HEK293 (cell line): ENCODE data around the gene THSD4.

ENCODE experiments used
- CTCF ChIA-PET: fragments of 350-600 bp; formaldehyde crosslinking; extraction: SDS; loops from one replicate; lab custom pipeline; 2021; ENCODE audit warnings: antibody characterized with exemption; lab: Yijun Ruan, JAX
- POLR2A ChIA-PET: fragments of 300-600 bp; formaldehyde crosslinking; extraction: SDS; loops from one replicate; lab custom pipeline; 2020; ENCODE audit warnings: antibody characterized with exemption, inconsistent platforms; lab: Yijun Ruan, JAX
- H3K27ac ChIP-seq: fragments of 200-500 bp; sonication (Bioruptor generic); 2 replicates; pipeline ENCODE4 v1.5.1; 2014; ENCODE audit warnings: low read depth, low read length, control low read depth, inconsistent platforms; ENCODE audit errors: extremely low read depth
- H3K36me3 ChIP-seq, 2 experiments: fragments of 200-500 bp in 1 of 2; sonication (Bioruptor generic) in 1 of 2; 1 replicate in 1 of 2; 2 replicates in 1 of 2; pipeline ENCODE4 v1.5.1; 2014 to 2017; ENCODE audit warnings: inconsistent platforms in 2 of 2, low read length in 2 of 2; ENCODE audit not compliant: control insufficient read depth in 2 of 2, insufficient read depth in 1 of 2
- H3K4me1 ChIP-seq: fragments of 200-500 bp; sonication (Bioruptor generic); 2 replicates; pipeline ENCODE4 v1.5.1; 2014; ENCODE audit warnings: mild to moderate bottlenecking, low read length, inconsistent platforms; ENCODE audit not compliant: control insufficient read depth, insufficient read depth
- H3K4me3 ChIP-seq: 2 replicates; pipeline ENCODE4 v1.5.1; 2011; ENCODE audit warnings: low read depth, mild to moderate bottlenecking, control low read depth, low read length, moderate library complexity
- H3K9me3 ChIP-seq: fragments of 200-500 bp; sonication (Bioruptor generic); 2 replicates; pipeline ENCODE4 v1.5.1; 2014; ENCODE audit warnings: low read depth, low read length, inconsistent platforms; ENCODE audit not compliant: control insufficient read depth, insufficient read depth
- GFI1B ChIP-seq: fragments of 450-650 bp; formaldehyde crosslinking; IDR thresholded peaks from 2 replicates; pipeline ENCODE4 v1.5.1; 2016; ENCODE audit warnings: missing biosample characterization, missing genetic modification characterization
- GLIS1 ChIP-seq: fragments of 450-650 bp; formaldehyde crosslinking; IDR thresholded peaks from 2 replicates; pipeline ENCODE4 v1.5.1; 2016; ENCODE audit warnings: missing biosample characterization, missing genetic modification characterization
- KLF1 ChIP-seq: fragments of 450-650 bp; formaldehyde crosslinking; IDR thresholded peaks from 2 replicates; pipeline ENCODE4 v1.5.1; 2016; ENCODE audit warnings: missing biosample characterization, missing genetic modification characterization
- KLF10 ChIP-seq: fragments of 450-650 bp; IDR thresholded peaks from 2 replicates; pipeline ENCODE4 v1.5.1; 2018; ENCODE audit warnings: missing biosample characterization, mild to moderate bottlenecking, missing genetic modification characterization
- OVOL3 ChIP-seq: fragments of 450-650 bp; formaldehyde crosslinking; IDR thresholded peaks from 2 replicates; pipeline ENCODE4 v1.5.1; 2016; ENCODE audit warnings: missing biosample characterization, missing genetic modification characterization
- SP3 ChIP-seq: fragments of 450-650 bp; formaldehyde crosslinking; IDR thresholded peaks from 2 replicates; pipeline ENCODE4 v1.5.1; 2016; ENCODE audit warnings: missing biosample characterization, missing genetic modification characterization
- WT1 ChIP-seq: fragments of 450-650 bp; formaldehyde crosslinking; IDR thresholded peaks from 2 replicates; pipeline ENCODE4 v1.5.1; 2016; ENCODE audit warnings: missing biosample characterization, missing genetic modification characterization
- ZBTB6 ChIP-seq: fragments of 450-650 bp; formaldehyde crosslinking; IDR thresholded peaks from 2 replicates; pipeline ENCODE4 v1.5.1; 2017; ENCODE audit warnings: missing biosample characterization, missing genetic modification characterization
- ZFHX2 ChIP-seq: fragments of 450-650 bp; formaldehyde crosslinking; conservative IDR thresholded peaks from 2 replicates; pipeline ENCODE4 v1.5.1; 2016; ENCODE audit warnings: missing biosample characterization, missing genetic modification characterization
- ZFP37 ChIP-seq: fragments of 450-650 bp; formaldehyde crosslinking; IDR thresholded peaks from 2 replicates; pipeline ENCODE4 v1.5.1; 2016; ENCODE audit warnings: missing biosample characterization, missing genetic modification characterization
- ZNF112 ChIP-seq: fragments of 450-650 bp; formaldehyde crosslinking; IDR thresholded peaks from 2 replicates; pipeline ENCODE4 v1.5.0; 2017; ENCODE audit warnings: missing biosample characterization, missing genetic modification characterization
- ZNF175 ChIP-seq: fragments of 450-650 bp; formaldehyde crosslinking; IDR thresholded peaks from 2 replicates; pipeline ENCODE4 v1.5.1; 2016; ENCODE audit warnings: missing biosample characterization, missing genetic modification characterization
- ZNF18 ChIP-seq: fragments of 450-650 bp; formaldehyde crosslinking; IDR thresholded peaks from 2 replicates; pipeline ENCODE4 v1.5.1; 2016; ENCODE audit warnings: missing biosample characterization, missing genetic modification characterization
- ZNF211 ChIP-seq: fragments of 450-650 bp; formaldehyde crosslinking; IDR thresholded peaks from 2 replicates; pipeline ENCODE4 v1.5.1; 2016; ENCODE audit warnings: low read depth, missing biosample characterization, missing genetic modification characterization
- ZNF239 ChIP-seq: fragments of 450-650 bp; formaldehyde crosslinking; IDR thresholded peaks from 2 replicates; pipeline ENCODE4 v1.5.1; 2016; ENCODE audit warnings: missing biosample characterization, missing genetic modification characterization
- ZNF26 ChIP-seq: fragments of 450-650 bp; formaldehyde crosslinking; IDR thresholded peaks from 2 replicates; pipeline ENCODE4 v1.5.1; 2016; ENCODE audit warnings: missing biosample characterization, missing genetic modification characterization
- ZNF292 ChIP-seq: fragments of 450-650 bp; formaldehyde crosslinking; IDR thresholded peaks from 2 replicates; pipeline ENCODE4 v1.5.1; 2016; ENCODE audit warnings: low read depth, missing biosample characterization, missing genetic modification characterization, borderline replicate concordance
- ZNF302 ChIP-seq: fragments of 450-650 bp; formaldehyde crosslinking; IDR thresholded peaks from 2 replicates; pipeline ENCODE4 v1.5.1; 2016; ENCODE audit warnings: missing biosample characterization, missing genetic modification characterization, low read depth
- ZNF362 ChIP-seq: fragments of 450-650 bp; formaldehyde crosslinking; IDR thresholded peaks from 2 replicates; pipeline ENCODE4 v1.5.1; 2016; ENCODE audit warnings: missing biosample characterization, missing genetic modification characterization
- ZNF398 ChIP-seq: fragments of 450-650 bp; formaldehyde crosslinking; IDR thresholded peaks from 2 replicates; pipeline ENCODE4 v1.5.1; 2017; ENCODE audit warnings: missing biosample characterization, missing genetic modification characterization
- ZNF404 ChIP-seq: fragments of 450-650 bp; formaldehyde crosslinking; IDR thresholded peaks from 2 replicates; pipeline ENCODE4 v1.5.1; 2017; ENCODE audit warnings: missing biosample characterization, missing genetic modification characterization
- ZNF48 ChIP-seq: fragments of 450-650 bp; formaldehyde crosslinking; IDR thresholded peaks from 2 replicates; pipeline ENCODE4 v1.5.1; 2016; ENCODE audit warnings: missing biosample characterization, missing genetic modification characterization
- ZNF529 ChIP-seq: fragments of 450-650 bp; formaldehyde crosslinking; IDR thresholded peaks from 2 replicates; pipeline ENCODE4 v1.5.1; 2017; ENCODE audit warnings: missing genetic modification characterization, missing biosample characterization; ENCODE audit not compliant: insufficient replicate concordance
- ZNF561 ChIP-seq: fragments of 450-650 bp; IDR thresholded peaks from 2 replicates; pipeline ENCODE4 v1.5.1; 2018; ENCODE audit warnings: missing biosample characterization, missing genetic modification characterization, borderline replicate concordance
- ZNF707 ChIP-seq: fragments of 450-650 bp; formaldehyde crosslinking; IDR thresholded peaks from 2 replicates; pipeline ENCODE4 v1.5.1; 2016; ENCODE audit warnings: missing biosample characterization, missing genetic modification characterization
- ZNF792 ChIP-seq: fragments of 450-650 bp; formaldehyde crosslinking; IDR thresholded peaks from 2 replicates; pipeline ENCODE4 v1.5.1; 2016; ENCODE audit warnings: missing biosample characterization, missing genetic modification characterization
- ZSCAN18 ChIP-seq: fragments of 450-650 bp; formaldehyde crosslinking; IDR thresholded peaks from 2 replicates; pipeline ENCODE4 v1.5.1; 2016; ENCODE audit warnings: missing biosample characterization, missing genetic modification characterization
- ZSCAN5A ChIP-seq: fragments of 450-650 bp; formaldehyde crosslinking; IDR thresholded peaks from 2 replicates; pipeline ENCODE4 v1.5.1; 2016; ENCODE audit warnings: missing biosample characterization, missing genetic modification characterization
- ZXDB ChIP-seq: fragments of 450-650 bp; formaldehyde crosslinking; IDR thresholded peaks from 2 replicates; pipeline ENCODE4 v1.5.1; 2016; ENCODE audit warnings: missing biosample characterization, missing genetic modification characterization

THSD4 gene

GRCh38 chr15:71333839-71334238 is 218.6 kb downstream of the THSD4 start:
- POLR2A ChIA-PET = no interaction called here
- H3K36me3 ChIP-seq = no peaks in the 10 kb centered on the region
- H3K9me3 ChIP-seq = no peaks in the 10 kb centered on the region
- no peak overlapping the region for H3K27ac ChIP-seq
- no peak for TF ChIP-seq OVOL3 (tag by site-specific recombination)
- TF ChIP-seq ZNF175 = no peak
- no peak for TF ChIP-seq GFI1B (tag by site-specific recombination)
- no peak for TF ChIP-seq ZNF211 (tag by site-specific recombination)
- TF ChIP-seq ZNF48 (tag by site-specific recombination) = no peak
- TF ChIP-seq ZNF239 (tag by site-specific recombination) = no peak
- TF ChIP-seq ZNF398 = no peak
- no peak for TF ChIP-seq ZNF792
- TF ChIP-seq SP3 (tag by site-specific recombination) = no peak
- no peak for TF ChIP-seq ZBTB6 (tag by site-specific recombination)
- no peak for TF ChIP-seq ZXDB (tag by site-specific recombination)
- TF ChIP-seq ZSCAN18 = no peak
- no peak for TF ChIP-seq WT1 (tag by site-specific recombination)
- no peak for TF ChIP-seq ZNF529
- no peak for TF ChIP-seq ZNF302 (tag by site-specific recombination)
- no peak for TF ChIP-seq ZNF26 (tag by site-specific recombination)
- no peak for TF ChIP-seq ZNF292
- no peak for TF ChIP-seq ZNF707 (tag by site-specific recombination)
- no peak for TF ChIP-seq KLF1 (tag by site-specific recombination)
- peaks cover 6% of the 10 kb centered on the region; the same call in 1 of the 2 replicates for H3K4me1 ChIP-seq
- CTCF ChIA-PET = no interaction called here
- H3K4me3 ChIP-seq = no peak overlapping the region

GRCh38 chr15:71334434-71334833 is 219.2 kb downstream of the THSD4 start:
- Histone ChIP-seq H3K36me3 (no peaks in the 10 kb centered on the region), H3K4me3 (no peak overlapping the region), H3K27ac (no peak overlapping the region), H3K4me1 (peaks cover 6% of the 10 kb centered on the region; the same call in 1 of the 2 replicates), H3K9me3 (no peaks in the 10 kb centered on the region)
- ChIA-PET CTCF (no interaction called here), POLR2A (no interaction called here)
- TF ChIP-seq ZNF18 (no peak), ZNF362 (tag by site-specific recombination) (no peak), ZNF561 (no peak), ZFHX2 (tag by site-specific recombination) (no peak), OVOL3 (tag by site-specific recombination) (no peak), ZSCAN5A (tag by site-specific recombination) (no peak), GLIS1 (tag by site-specific recombination) (no peak), ZNF112 (tag by site-specific recombination) (no peak), KLF10 (tag by site-specific recombination) (no peak), ZNF404 (tag by site-specific recombination) (no peak), ZFP37 (tag by site-specific recombination) (no peak)
